ENCODE data around the gene EEA1.

GRCh38 chr12:92947589-92948215 lies 18.6 kb upstream of the EEA1 start:
- no peak for TF ChIP-seq CTCF (conservative IDR thresholded peaks at IDR 0.05 in 1 of 2, IDR thresholded peaks at IDR 0.05 in 1 of 2; ENCODE audit: low read depth in 1 of 2, low read length in 2 of 2)
- TF ChIP-seq EZH2 (IDR thresholded peaks at IDR 0.05; ENCODE audit: low read length, missing control alignments), result no peak
